HepG2 (cell line): ENCODE results near the gene OARD1. TPM values are rescaled to one million over a fixed set of nuclear protein-coding genes. Genes with fewer than 3 reads are reported as not detected.

Experiments
- ATAC-seq: fragments of 200-7000 bp; cut with Tn5 transposase; 3 replicates; pipeline ENCODE4 v1.9.1; 2020; ENCODE audit warnings: mild to moderate bottlenecking, moderate library complexity
- BruUV-seq: library from RNA; stranded (reverse); fragments of 400-500 nt; replicated peaks from 2 replicates; lab custom pipeline; 2021; lab: Mats Ljungman, UMichigan
- CTCF ChIA-PET: fragments of 300-600 bp; formaldehyde crosslinking; extraction: SDS; loops from one replicate; lab custom pipeline; 2021; ENCODE audit warnings: low total read pairs, inconsistent platforms, low intra/inter-chr PET ratio; lab: Yijun Ruan, JAX
- POLR2A ChIA-PET: fragments of 350-600 bp; sonication (Branson Sonifier 250); formaldehyde crosslinking; loops from one replicate; lab custom pipeline; 2020; ENCODE audit warnings: antibody characterized with exemption, inconsistent platforms; lab: Yijun Ruan, JAX
- DNase-seq: peaks from one replicate; pipeline ENCODE4 v3.0.0-alpha.2; 2015; ENCODE audit warnings: low spot score
- FAIRE-seq: peaks from 3 replicates; lab custom pipeline; 2011; peaks lifted over from hg19 to GRCh38; lab: Jason Lieb, UNC
- H2AFZ ChIP-seq: one replicate; pipeline ENCODE4 v1.6.1; 2011; ENCODE audit warnings: low read length, inconsistent platforms
- H3K27ac ChIP-seq: fragments of 300-600 bp; 3 replicates; pipeline ENCODE4 v1.8.0; 2011; ENCODE audit warnings: mixed run types, mild to moderate bottlenecking, mixed read lengths, low read length, inconsistent platforms; ENCODE audit not compliant: insufficient read depth; ENCODE audit errors: extremely low read length
- H3K27me3 ChIP-seq, 2 experiments: fragments of 200-600 bp in 1 of 2; 2 replicates in 1 of 2; 3 replicates in 1 of 2; pipeline versions ENCODE4 v1.6.0 to v1.8.0; 2011; ENCODE audit warnings: low read length in 2 of 2, mild to moderate bottlenecking in 2 of 2, moderate library complexity in 2 of 2, inconsistent platforms in 1 of 2; ENCODE audit not compliant: insufficient read depth in 2 of 2, control insufficient read depth in 1 of 2
- H3K36me3 ChIP-seq, 2 experiments: fragments of 200-600 bp in 1 of 2; replicated peaks in 1 of 2; 2 replicates in 1 of 2; 3 replicates in 1 of 2; pipeline versions ENCODE4 v1.5.1 to v1.8.0; 2011; ENCODE audit warnings: low read length in 2 of 2, inconsistent platforms in 1 of 2; ENCODE audit not compliant: insufficient read depth in 2 of 2, control insufficient read depth in 1 of 2
- H3K4me1 ChIP-seq: 2 replicates; pipeline ENCODE4 v1.5.1; 2012; ENCODE audit warnings: low read length, inconsistent platforms; ENCODE audit not compliant: insufficient read depth
- H3K4me2 ChIP-seq: 2 replicates; pipeline ENCODE4 v1.6.0; 2011; ENCODE audit warnings: low read depth, low read length, inconsistent platforms
- H3K4me3 ChIP-seq, 3 experiments: fragments of 200-600 bp in 1 of 3; sonication (generic), shearing (Covaris generic) in 1 of 3; replicated peaks in 1 of 3; 2 replicates each; pipeline ENCODE4 v1.5.1; 2011 to 2016; ENCODE audit warnings: low read length in 3 of 3, inconsistent platforms in 2 of 3, low read depth in 2 of 3, mild to moderate bottlenecking in 2 of 3, control low read depth in 1 of 3, mixed read lengths in 1 of 3; ENCODE audit not compliant: insufficient read depth in 1 of 3
- H3K79me2 ChIP-seq: one replicate; pipeline ENCODE4 v1.6.1; 2011; ENCODE audit warnings: low read length, inconsistent platforms; ENCODE audit not compliant: insufficient read depth
- H3K9ac ChIP-seq: 2 replicates; pipeline ENCODE4 v1.6.0; 2011; ENCODE audit warnings: mild to moderate bottlenecking, low read depth, low read length, inconsistent platforms; ENCODE audit not compliant: insufficient read depth
- H3K9me3 ChIP-seq: 2 replicates; pipeline ENCODE4 v1.5.1; 2012; ENCODE audit warnings: mild to moderate bottlenecking, low read length
- H4K20me1 ChIP-seq: 2 replicates; pipeline ENCODE4 v1.6.0; 2011; ENCODE audit warnings: inconsistent platforms, mild to moderate bottlenecking, low read length, moderate library complexity; ENCODE audit not compliant: insufficient read depth
- ATRX ChIP-seq: sonication (generic); formaldehyde crosslinking; IDR thresholded peaks from 2 replicates; pipeline ENCODE4 v1.4.0; 2020; ENCODE audit warnings: missing genetic modification reagents, borderline replicate concordance
- BORCS8-MEF2B ChIP-seq: sonication (generic); formaldehyde crosslinking; IDR thresholded peaks from 2 replicates; pipeline ENCODE4 v1.8.0; 2022; ENCODE audit warnings: mild to moderate bottlenecking, missing genetic modification reagents
- BRCA1 ChIP-seq: sonication (generic); formaldehyde crosslinking; IDR thresholded peaks from 2 replicates; pipeline ENCODE4 v1.4.0; 2020; ENCODE audit warnings: missing genetic modification reagents
- IKZF1 ChIP-seq: fragments of 450-650 bp; IDR thresholded peaks from 2 replicates; pipeline ENCODE4 v1.7.1; 2016
- KAT8 ChIP-seq: IDR thresholded peaks from 2 replicates; pipeline ENCODE4 v1.6.1; 2016; ENCODE audit warnings: missing genetic modification reagents, missing compliant biosample characterization
- MTF2 ChIP-seq: sonication (generic); formaldehyde crosslinking; IDR thresholded peaks from 2 replicates; pipeline ENCODE4 v1.5.0; 2020; ENCODE audit warnings: missing genetic modification reagents, borderline replicate concordance
- NR2F1 ChIP-seq, 2 experiments: fragments of 450-650 bp in 1 of 2; formaldehyde crosslinking in 1 of 2; IDR thresholded peaks; 2 replicates each; pipeline versions ENCODE4 v1.5.0 to v1.6.1; 2016 to 2020; ENCODE audit warnings: mild to moderate bottlenecking in 1 of 2, missing compliant biosample characterization in 1 of 2, missing genetic modification reagents in 1 of 2, moderate library complexity in 1 of 2
- SCMH1 ChIP-seq: sonication (generic); formaldehyde crosslinking; IDR thresholded peaks from 2 replicates; pipeline ENCODE4 v1.9.0; 2021; ENCODE audit warnings: missing genetic modification reagents, mild to moderate bottlenecking, borderline replicate concordance
- ZKSCAN5 ChIP-seq: sonication (generic); formaldehyde crosslinking; IDR thresholded peaks from 2 replicates; pipeline ENCODE4 v1.5.1; 2020; ENCODE audit warnings: mild to moderate bottlenecking, missing genetic modification reagents
- ZNF205 ChIP-seq: IDR thresholded peaks from 2 replicates; pipeline ENCODE4 v1.6.1; 2018; ENCODE audit warnings: missing biosample characterization, missing genetic modification reagents
- ZNF264 ChIP-seq: sonication (generic); formaldehyde crosslinking; IDR thresholded peaks from 2 replicates; pipeline ENCODE4 v1.4.0; 2020; ENCODE audit warnings: missing genetic modification reagents
- ZNF441 ChIP-seq: sonication (generic); formaldehyde crosslinking; IDR thresholded peaks from 2 replicates; pipeline ENCODE4 v1.7.0; 2021; ENCODE audit warnings: missing genetic modification reagents, borderline replicate concordance
- ZNF577 ChIP-seq: sonication (generic); formaldehyde crosslinking; IDR thresholded peaks from 2 replicates; pipeline ENCODE4 v1.4.0; 2020; ENCODE audit warnings: mild to moderate bottlenecking, low read depth, missing genetic modification reagents, borderline replicate concordance
- ZNF780A ChIP-seq: sonication (generic); formaldehyde crosslinking; IDR thresholded peaks from 2 replicates; pipeline ENCODE4 v1.8.0; 2022; ENCODE audit warnings: mild to moderate bottlenecking, missing genetic modification reagents, moderate library complexity
- WGBS: methylation state at CpG from one replicate; pipeline ENCODE4 v1.1.6; 2017; ENCODE audit warnings: low lambda C conversion rate; 5-methylcytosine and 5-hydroxymethylcytosine counted together
- in situ Hi-C: cut with HindIII; loops from 2 replicates; pipeline ENCODE4 v1.10.0; 2017; ENCODE audit warnings: low pct_unique_long_range_greater_than_20kb; ENCODE audit not compliant: extremely low pct_ligation_motif_present
- intact Hi-C: fragments of 100-400 bp; cut with micrococcal nuclease; formaldehyde crosslinking; loops from one replicate; pipeline ENCODE4 v1.10.0; 2022; ENCODE audit not compliant: unreplicated experiment
- polyA plus RNA-seq, 8 experiments: library from polyadenylated mRNA; depleted of rRNA in 3 of 8; stranded (reverse) in 7 of 8; unstranded in 1 of 8; fragments of >200 nt; fragmentation: Illumina TruSeq in 4 of 8; extraction: Trizol in 4 of 8; gene quantifications; 2 replicates each; pipeline versions ENCODE4 v1.2.1 to v1.2.3, GENCODE V29; 2011 to 2016; ENCODE audit warnings: low read depth in 4 of 8, missing spikeins in 1 of 8, mixed read lengths in 1 of 8; ENCODE audit not compliant: insufficient read depth in 1 of 8
- total RNA-seq, 5 experiments: library from RNA; depleted of rRNA; stranded (reverse); fragments of >200 nt; fragmentation: Illumina TruSeq; extraction: Trizol; gene quantifications; 2 replicates each; pipeline ENCODE4 v1.2.3, GENCODE V29; 2016; ENCODE audit warnings: low read depth in 1 of 5
- TF ChIP-seq, protein P1 (sequence below): sonication (generic); formaldehyde crosslinking; IDR thresholded peaks from 2 replicates; pipeline ENCODE4 v1.4.0; 2020; ENCODE audit warnings: mild to moderate bottlenecking, missing genetic modification reagents, borderline replicate concordance
- TF ChIP-seq, protein P2 (sequence below): sonication (generic); formaldehyde crosslinking; IDR thresholded peaks from 2 replicates; pipeline ENCODE4 v1.5.0; 2020; ENCODE audit warnings: missing genetic modification reagents
- TF ChIP-seq, protein P3 (sequence below), 2 experiments: sonication (generic) in 1 of 2; formaldehyde crosslinking in 1 of 2; IDR thresholded peaks; 2 replicates each; pipeline versions ENCODE4 v1.4.0 to v1.6.1; 2016 to 2020; ENCODE audit warnings: borderline replicate concordance in 1 of 2, low read depth in 1 of 2, mild to moderate bottlenecking in 1 of 2, missing genetic modification reagents in 1 of 2

The OARD1 gene
- total and polyA plus RNA-seq, 2 of the 13 experiments (the other 11 are each of a cell fraction or from before 2014, with no cell fraction given): 18.4 to 49.0 TPM

DNA sequence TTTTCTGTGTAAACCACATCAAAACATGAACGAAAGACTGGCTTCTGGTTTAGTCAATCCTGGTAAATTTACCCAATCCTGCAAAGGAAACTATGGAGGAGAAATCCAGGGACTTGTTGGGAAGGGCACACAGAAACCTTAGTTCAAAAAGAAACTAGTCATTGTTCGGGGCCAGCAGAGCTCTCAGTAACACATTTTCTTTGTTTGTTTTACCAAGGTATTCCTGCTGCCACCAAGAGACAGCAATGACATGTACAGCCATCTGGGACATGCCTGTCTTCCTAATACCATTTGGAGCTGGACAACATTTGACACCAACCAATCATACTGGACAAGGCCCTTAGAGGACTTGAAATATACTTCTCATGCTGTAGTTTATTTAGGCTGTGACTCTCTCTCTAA, 8.3 kb downstream of the OARD1 start (continued):
- TF ChIP-seq, protein P1, sequence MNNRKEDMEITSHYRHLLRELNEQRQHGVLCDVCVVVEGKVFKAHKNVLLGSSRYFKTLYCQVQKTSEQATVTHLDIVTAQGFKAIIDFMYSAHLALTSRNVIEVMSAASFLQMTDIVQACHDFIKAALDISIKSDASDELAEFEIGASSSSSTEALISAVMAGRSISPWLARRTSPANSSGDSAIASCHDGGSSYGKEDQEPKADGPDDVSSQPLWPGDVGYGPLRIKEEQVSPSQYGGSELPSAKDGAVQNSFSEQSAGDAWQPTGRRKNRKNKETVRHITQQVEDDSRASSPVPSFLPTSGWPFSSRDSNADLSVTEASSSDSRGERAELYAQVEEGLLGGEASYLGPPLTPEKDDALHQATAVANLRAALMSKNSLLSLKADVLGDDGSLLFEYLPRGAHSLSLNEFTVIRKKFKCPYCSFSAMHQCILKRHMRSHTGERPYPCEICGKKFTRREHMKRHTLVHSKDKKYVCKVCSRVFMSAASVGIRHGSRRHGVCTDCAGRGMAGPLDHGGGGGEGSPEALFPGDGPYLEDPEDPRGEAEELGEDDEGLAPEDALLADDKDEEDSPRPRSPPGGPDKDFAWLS (CRISPR knock-in tag): no peak

DNA sequence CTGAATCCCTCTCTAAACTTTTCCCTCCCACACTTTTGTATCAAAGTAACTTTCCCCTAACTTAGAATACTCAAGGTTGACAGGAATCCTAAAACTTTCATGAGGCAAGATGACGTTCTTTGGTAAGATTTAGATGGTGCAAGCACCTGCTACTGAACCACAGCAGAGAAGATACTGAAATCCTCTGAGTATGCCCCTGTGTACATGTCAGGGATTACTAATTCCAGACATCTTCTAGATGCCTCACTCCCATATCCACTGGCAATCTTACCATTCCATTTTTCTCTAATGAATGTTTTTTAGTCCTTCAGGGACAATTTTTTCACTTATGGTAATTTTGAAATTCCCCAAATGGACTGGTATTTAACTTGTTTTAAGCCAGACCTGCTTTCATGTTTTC, 10.1 kb downstream of the OARD1 start:
- CTCF ChIA-PET: no interaction called here
- no peak overlapping the region for H3K9ac ChIP-seq
- 96% methylated on average over 1 of the region's 1 CpG for WGBS

More for the DNA sequence above, 10.1 kb downstream of the OARD1 start:
- no peak overlapping the region for H2AFZ ChIP-seq
- DNase-seq (no peak), FAIRE-seq (no peak), ATAC-seq (no peak)
- H3K79me2 ChIP-seq: no peaks in the 10 kb centered on the region
- H3K4me2 ChIP-seq: no peak overlapping the region
- H3K4me1 ChIP-seq: peaks cover 74% of the 10 kb centered on the region
- no peak overlapping the region for H3K27ac ChIP-seq
- in situ Hi-C loops (no loop called here), intact Hi-C loops (loop anchor here (10.0 kb wide), 1 partner anchor 737 kb away; no protein-coding TSS in a partner anchor)
- no TSS peak for BruUV-seq
- H4K20me1 ChIP-seq: no peaks in the 10 kb centered on the region
- no peaks in the 10 kb centered on the region for H3K9me3 ChIP-seq
- POLR2A ChIA-PET: no interaction called here
- no peak overlapping the region for H3K4me3 ChIP-seq
- no peaks in the 10 kb centered on the region for H3K27me3 ChIP-seq
- peaks cover 6 to 7% of the 10 kb centered on the region in 2 experiments; a peak in 4 of 5 replicates for H3K36me3 ChIP-seq
- TF ChIP-seq, protein P2, sequence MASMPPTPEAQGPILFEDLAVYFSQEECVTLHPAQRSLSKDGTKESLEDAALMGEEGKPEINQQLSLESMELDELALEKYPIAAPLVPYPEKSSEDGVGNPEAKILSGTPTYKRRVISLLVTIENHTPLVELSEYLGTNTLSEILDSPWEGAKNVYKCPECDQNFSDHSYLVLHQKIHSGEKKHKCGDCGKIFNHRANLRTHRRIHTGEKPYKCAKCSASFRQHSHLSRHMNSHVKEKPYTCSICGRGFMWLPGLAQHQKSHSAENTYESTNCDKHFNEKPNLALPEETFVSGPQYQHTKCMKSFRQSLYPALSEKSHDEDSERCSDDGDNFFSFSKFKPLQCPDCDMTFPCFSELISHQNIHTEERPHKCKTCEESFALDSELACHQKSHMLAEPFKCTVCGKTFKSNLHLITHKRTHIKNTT (CRISPR knock-in tag): no peak
- TF ChIP-seq ZNF205 (CRISPR knock-in tag) (no peak), MTF2 (CRISPR knock-in tag) (no peak), SCMH1 (no peak), ZNF577 (no peak), NR2F1 (CRISPR knock-in tag; IDR thresholded peaks at IDR 0.05) (no peak), ZKSCAN5 (CRISPR knock-in tag) (no peak), KAT8 (CRISPR knock-in tag) (no peak), ATRX (CRISPR knock-in tag) (no peak), BORCS8-MEF2B (CRISPR knock-in tag) (no peak), IKZF1 (no peak), BRCA1 (CRISPR knock-in tag) (no peak), ZNF441 (CRISPR knock-in tag) (no peak), ZNF780A (no peak), ZNF264 (CRISPR knock-in tag) (no peak)
- TF ChIP-seq, protein P3, sequence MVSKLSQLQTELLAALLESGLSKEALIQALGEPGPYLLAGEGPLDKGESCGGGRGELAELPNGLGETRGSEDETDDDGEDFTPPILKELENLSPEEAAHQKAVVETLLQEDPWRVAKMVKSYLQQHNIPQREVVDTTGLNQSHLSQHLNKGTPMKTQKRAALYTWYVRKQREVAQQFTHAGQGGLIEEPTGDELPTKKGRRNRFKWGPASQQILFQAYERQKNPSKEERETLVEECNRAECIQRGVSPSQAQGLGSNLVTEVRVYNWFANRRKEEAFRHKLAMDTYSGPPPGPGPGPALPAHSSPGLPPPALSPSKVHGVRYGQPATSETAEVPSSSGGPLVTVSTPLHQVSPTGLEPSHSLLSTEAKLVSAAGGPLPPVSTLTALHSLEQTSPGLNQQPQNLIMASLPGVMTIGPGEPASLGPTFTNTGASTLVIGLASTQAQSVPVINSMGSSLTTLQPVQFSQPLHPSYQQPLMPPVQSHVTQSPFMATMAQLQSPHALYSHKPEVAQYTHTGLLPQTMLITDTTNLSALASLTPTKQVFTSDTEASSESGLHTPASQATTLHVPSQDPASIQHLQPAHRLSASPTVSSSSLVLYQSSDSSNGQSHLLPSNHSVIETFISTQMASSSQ (IDR thresholded peaks at IDR 0.05; ENCODE audit: low read depth): no peak
- TF ChIP-seq, protein P3 (CRISPR knock-in tag; IDR thresholded peaks at IDR 0.05; ENCODE audit: borderline replicate concordance): no peak
